Effector memory CD8-positive, alpha-beta T cell (primary cell): ENCODE measurements around the gene ADD3.
"Not testable (repeated sequence)": the region's sequence is repeated elsewhere in the genome, so short reads cannot be mapped to it uniquely, and the experiment has no call there.

ENCODE experiments used
- ATAC-seq: fragments of 150-1000 bp; cut with Tn5 transposase; replicated peaks from 2 replicates; pipeline ENCODE4 v1.10.0; 2021; ENCODE audit warnings: mild to moderate bottlenecking, moderate library complexity
- DNase-seq, 3 experiments: peaks; one replicate each; pipeline ENCODE4 v3.0.0; 2021
- H3K27ac Mint-ChIP-seq, 2 donors: one replicate each; pipeline ENCODE4 v1.8.0; 2022; ENCODE audit warnings: mild to moderate bottlenecking in 2 of 2, mixed read lengths in 2 of 2, moderate library complexity in 2 of 2
- H3K27me3 Mint-ChIP-seq, 2 donors: one replicate each; pipeline ENCODE4 v1.8.0; 2022; ENCODE audit warnings: mixed read lengths in 2 of 2
- H3K36me3 Mint-ChIP-seq: one replicate; pipeline ENCODE4 v1.8.0; 2022; ENCODE audit warnings: mild to moderate bottlenecking, moderate library complexity, mixed read lengths; ENCODE audit not compliant: insufficient read depth
- H3K4me1 Mint-ChIP-seq, 2 donors: one replicate each; pipeline ENCODE4 v1.8.0; 2022; ENCODE audit warnings: low read depth in 2 of 2, mixed read lengths in 2 of 2
- H3K4me3 Mint-ChIP-seq, 2 donors: one replicate each; pipeline ENCODE4 v1.8.0; 2022; ENCODE audit warnings: mild to moderate bottlenecking in 2 of 2, mixed read lengths in 2 of 2, moderate library complexity in 2 of 2
- H3K9me3 Mint-ChIP-seq, 2 donors: one replicate each; pipeline ENCODE4 v1.8.0; 2022; ENCODE audit warnings: mixed read lengths in 2 of 2

Gene ADD3

DNA sequence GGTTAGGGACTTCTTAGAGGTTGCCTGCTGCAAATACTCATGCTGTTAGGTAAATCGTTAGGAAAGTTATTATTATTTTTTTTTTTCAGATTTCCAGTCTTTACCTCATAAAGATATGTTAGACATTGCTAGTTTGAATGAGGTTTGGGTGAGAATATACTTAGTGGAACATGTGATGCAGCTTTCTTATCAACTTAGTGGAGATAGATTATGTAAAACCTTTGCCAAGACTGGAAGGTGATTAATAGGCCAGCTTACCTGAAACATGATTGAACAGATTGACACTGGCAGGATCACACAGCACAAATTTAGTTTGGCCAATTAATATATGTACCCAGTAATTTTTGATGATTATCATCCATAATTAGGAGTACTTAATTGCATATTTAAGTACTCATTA is 32.3 kb downstream of the ADD3 start:
- H3K27me3 Mint-ChIP-seq: no peaks in the 10 kb centered on the region
- DNase-seq: no peak
- peaks cover 34 to 77% of the 10 kb centered on the region in 2 donors for H3K4me1 Mint-ChIP-seq
- peaks cover 11% of the 10 kb centered on the region for H3K36me3 Mint-ChIP-seq
- H3K27ac Mint-ChIP-seq: peak overlapping the region; percentile 7 to 33
- H3K4me3 Mint-ChIP-seq: peak overlapping the region in 1 of 2 donors; percentile 9
- no peaks in the 10 kb centered on the region for H3K9me3 Mint-ChIP-seq
- no peak for ATAC-seq

DNA sequence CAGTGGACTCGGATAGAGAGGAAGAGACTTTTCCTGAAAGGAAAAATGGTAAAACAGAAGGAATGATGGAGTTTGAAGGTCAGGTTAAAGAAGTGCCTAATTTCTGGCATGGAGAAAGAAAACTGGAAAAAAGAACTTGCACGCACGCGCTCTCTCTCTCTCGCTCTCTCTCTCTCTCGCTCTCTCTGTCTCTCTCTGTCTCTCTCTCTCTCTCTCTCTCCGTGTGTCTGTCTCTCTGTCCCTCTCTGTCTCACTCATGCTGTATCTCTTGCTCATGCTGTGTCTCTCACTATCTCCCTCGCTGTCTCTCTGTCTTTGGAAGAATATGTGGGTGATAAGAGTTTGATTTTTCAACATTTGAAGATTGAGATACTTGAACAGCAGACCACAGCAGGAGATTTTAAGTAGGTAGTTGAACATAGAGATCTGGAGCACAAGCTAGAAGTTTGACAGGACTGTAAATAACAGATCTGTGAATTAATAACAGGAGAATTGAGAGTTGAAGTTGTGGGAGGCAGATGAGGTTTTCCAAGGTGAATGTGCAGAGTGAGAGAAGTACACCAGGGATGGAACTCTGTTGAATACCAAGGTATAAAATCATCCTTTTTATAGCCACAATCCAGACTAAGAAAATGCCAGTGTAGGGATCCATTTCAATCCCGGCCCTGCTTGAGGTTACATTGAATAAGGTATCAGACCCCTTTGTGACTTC is 33.1 kb downstream of the ADD3 start:
- Mint-ChIP-seq H3K36me3 (peaks cover 7% of the 10 kb centered on the region), H3K27me3 (no peaks in the 10 kb centered on the region), H3K27ac (peak overlapping the region; percentile 1 to 7), H3K4me3 (no peak overlapping the region), H3K4me1 (peaks cover 29 to 73% of the 10 kb centered on the region in 2 donors), H3K9me3 (no peaks in the 10 kb centered on the region)
- ATAC-seq: no peak
- DNase-seq: no peak

DNA sequence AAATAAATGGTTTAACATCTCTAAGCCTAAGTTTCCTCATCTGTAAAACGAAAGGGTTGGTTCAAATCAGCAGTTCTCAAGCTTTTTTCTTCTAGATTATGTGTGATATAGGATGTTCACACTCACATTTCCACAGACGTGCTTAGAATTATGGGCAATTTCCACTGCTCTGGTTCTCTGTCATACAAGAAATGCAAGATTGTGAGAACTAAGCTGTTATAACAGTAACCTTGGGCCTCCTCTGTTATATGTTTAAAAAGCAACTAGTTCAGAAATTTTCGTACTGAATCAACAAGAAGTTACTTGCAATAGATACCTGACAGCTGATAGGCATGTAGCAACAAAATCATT is 33.7 kb downstream of the ADD3 start:
- no peaks in the 10 kb centered on the region for H3K9me3 Mint-ChIP-seq
- no peak for DNase-seq
- H3K4me3 Mint-ChIP-seq: no peak overlapping the region
- H3K4me1 Mint-ChIP-seq: peaks cover 29 to 71% of the 10 kb centered on the region in 2 donors
- H3K27ac Mint-ChIP-seq: peak overlapping the region in 1 of 2 donors; percentile 7
- H3K36me3 Mint-ChIP-seq: peaks cover 5% of the 10 kb centered on the region
- peak; percentile 24 for ATAC-seq
- no peaks in the 10 kb centered on the region for H3K27me3 Mint-ChIP-seq

DNA sequence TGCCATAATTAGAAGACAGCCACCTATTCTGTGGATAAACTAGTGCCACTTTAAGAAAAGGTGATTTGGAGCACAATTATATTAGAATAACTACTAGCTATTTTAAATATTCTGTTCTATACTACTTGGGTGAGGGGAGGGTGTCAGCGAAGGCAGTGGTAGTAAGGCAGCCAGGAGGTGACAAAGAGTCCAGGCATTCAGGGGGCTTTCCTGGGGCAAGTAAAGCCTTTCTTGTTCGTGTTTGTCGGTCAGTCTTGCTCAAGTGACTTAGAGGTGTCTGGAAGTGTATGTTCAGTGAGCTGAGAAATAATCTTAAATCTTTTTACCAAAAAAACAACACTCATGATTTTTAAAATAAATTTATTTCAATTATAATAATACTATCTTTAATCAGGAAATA is 34.4 kb downstream of the ADD3 start:
- DNase-seq (no peak), ATAC-seq (no peak)
- H3K4me3 Mint-ChIP-seq: no peak overlapping the region
- H3K4me1 Mint-ChIP-seq: peaks cover 29 to 66% of the 10 kb centered on the region in 2 donors
- H3K27ac Mint-ChIP-seq: peak overlapping the region; percentile 7 to 67
- no peaks in the 10 kb centered on the region for H3K27me3 Mint-ChIP-seq
- H3K9me3 Mint-ChIP-seq: no peaks in the 10 kb centered on the region
- peaks cover 4% of the 10 kb centered on the region for H3K36me3 Mint-ChIP-seq

DNA sequence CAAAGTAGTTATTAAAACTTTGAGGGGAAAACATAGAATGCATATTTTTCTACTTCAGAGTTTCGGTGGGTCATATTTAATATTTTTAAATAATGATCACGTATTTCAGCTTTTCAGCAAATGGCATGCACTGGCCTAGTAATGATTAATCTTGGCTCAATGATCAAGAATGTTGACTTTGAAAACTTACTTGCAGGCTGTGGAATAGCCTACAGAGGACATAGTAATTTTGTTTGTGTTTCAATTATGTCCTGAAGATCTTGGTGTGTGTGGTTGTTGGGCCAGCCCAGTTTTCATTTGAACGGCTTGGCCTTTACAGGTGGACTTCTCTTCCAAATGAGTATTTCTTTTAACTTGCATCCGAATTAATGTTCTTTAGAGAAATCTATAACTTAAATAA is 35.1 kb downstream of the ADD3 start:
- peak overlapping the region in 1 of 2 donors; percentile 41 for H3K27ac Mint-ChIP-seq
- peaks cover 29 to 66% of the 10 kb centered on the region in 2 donors for H3K4me1 Mint-ChIP-seq
- DNase-seq: no peak

DNA sequence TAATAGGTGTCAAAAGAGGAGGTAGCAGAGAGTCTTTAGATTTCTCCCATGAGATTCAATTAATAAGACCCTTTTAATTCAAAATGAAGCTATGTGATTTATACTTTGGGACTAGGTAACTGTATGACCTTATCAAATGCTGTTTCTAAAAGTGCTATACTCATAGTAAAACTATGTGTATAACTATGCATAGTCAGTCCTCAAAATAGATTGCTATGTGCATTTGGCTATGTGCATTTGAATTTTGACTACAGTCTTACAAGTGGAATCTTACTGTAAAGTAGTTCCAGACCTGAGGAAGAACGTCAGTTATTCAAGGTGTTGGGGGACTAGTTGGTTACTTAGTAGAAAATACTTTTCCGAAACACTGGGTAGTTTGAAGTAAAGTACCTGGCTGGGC is 36.9 kb downstream of the ADD3 start:
- Mint-ChIP-seq H3K4me1 (peaks cover 31 to 52% of the 10 kb centered on the region in 2 donors), H3K9me3 (peaks cover 0 to 2% of the 10 kb centered on the region in 2 donors), H3K36me3 (peaks cover 12% of the 10 kb centered on the region), H3K27ac (peak overlapping the region in 1 of 2 donors; percentile 32), H3K4me3 (no peak overlapping the region), H3K27me3 (no peaks in the 10 kb centered on the region)
- DNase-seq: no peak
- no peak for ATAC-seq

More for the DNA sequence above, 35.1 kb downstream of the ADD3 start:
- H3K9me3 Mint-ChIP-seq: no peaks in the 10 kb centered on the region
- H3K27me3 Mint-ChIP-seq: no peaks in the 10 kb centered on the region
- no peak overlapping the region for H3K4me3 Mint-ChIP-seq
- peaks cover 4% of the 10 kb centered on the region for H3K36me3 Mint-ChIP-seq
- ATAC-seq: no peak

DNA sequence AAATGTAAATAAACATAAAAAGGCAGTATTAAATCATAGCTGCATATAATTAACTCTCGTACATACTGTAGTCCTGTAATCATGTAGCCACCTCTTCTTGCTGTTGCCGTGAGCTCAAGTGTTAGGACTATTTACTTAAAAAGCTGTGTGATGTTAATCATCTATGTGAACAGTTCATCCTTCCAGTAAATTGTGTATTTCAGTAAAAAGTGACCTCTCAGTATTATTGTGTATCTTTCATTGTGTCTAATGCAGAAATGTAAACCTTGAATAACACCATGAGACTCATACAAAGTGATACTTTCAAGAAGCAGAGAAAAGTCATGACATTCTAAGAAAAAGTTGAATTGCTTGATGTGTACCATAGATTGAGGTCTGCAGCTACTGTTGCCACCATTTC is 38.0 kb downstream of the ADD3 start:
- no peaks in the 10 kb centered on the region for H3K27me3 Mint-ChIP-seq
- H3K4me3 Mint-ChIP-seq: no peak overlapping the region
- DNase-seq (no peak), ATAC-seq (no peak)
- H3K9me3 Mint-ChIP-seq: peaks cover 0 to 2% of the 10 kb centered on the region in 2 donors
- H3K27ac Mint-ChIP-seq: no peak overlapping the region
- H3K4me1 Mint-ChIP-seq: peaks cover 32 to 51% of the 10 kb centered on the region in 2 donors
- peaks cover 15% of the 10 kb centered on the region for H3K36me3 Mint-ChIP-seq

DNA sequence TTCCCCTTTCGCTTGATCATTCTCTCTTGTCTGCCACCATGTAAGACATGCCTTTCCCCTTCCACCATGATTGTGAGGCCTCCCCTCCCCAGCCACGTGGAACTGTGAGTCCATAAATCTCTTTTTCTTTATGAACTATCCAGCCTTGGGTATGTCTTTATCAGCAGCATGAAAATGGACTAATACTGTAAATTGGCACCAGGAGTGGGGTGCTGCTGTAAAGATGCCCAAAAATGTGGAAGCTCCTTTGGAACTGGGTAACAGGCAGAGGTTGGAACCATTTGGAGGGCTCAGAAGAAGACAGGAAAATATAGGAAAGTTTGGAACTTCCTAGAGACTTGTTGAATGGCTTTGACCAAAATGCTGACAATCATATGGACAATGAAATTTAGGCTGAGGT is 40.4 kb downstream of the ADD3 start:
- not testable (repeated sequence) for DNase-seq, ATAC-seq, H3K4me3 Mint-ChIP-seq, H3K27me3 Mint-ChIP-seq, H3K9me3 Mint-ChIP-seq
- peaks cover 13% of the 10 kb centered on the region for H3K36me3 Mint-ChIP-seq
- peaks cover 44 to 50% of the 10 kb centered on the region in 2 donors for H3K4me1 Mint-ChIP-seq
- peak overlapping the region in 1 of 2 donors; percentile 13 for H3K27ac Mint-ChIP-seq

DNA sequence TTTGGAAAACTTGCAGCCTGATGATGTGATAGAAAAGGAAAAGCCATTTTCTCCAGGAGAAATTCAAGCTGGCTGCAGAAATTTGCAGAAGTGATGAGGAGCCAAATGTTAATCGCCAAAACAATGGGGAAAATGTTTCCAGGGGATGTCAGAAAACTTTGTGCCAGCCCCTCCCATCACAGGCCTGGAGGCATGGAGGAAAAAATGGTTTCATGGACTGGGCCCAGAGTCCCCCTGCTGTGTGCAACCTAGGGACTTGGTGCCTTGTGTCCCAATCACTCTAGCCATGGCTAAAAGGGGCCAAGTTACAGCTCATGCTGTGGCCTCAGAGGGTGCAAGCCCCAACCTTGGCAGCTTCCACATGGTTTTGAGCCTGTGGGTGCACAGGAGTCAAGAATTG is 41.0 kb downstream of the ADD3 start:
- H3K4me3 Mint-ChIP-seq: no peak overlapping the region
- no peak for DNase-seq
- peaks cover 0 to 2% of the 10 kb centered on the region in 2 donors for H3K9me3 Mint-ChIP-seq
- peaks cover 40 to 47% of the 10 kb centered on the region in 2 donors for H3K4me1 Mint-ChIP-seq
- peaks cover 11% of the 10 kb centered on the region for H3K36me3 Mint-ChIP-seq
- no peak overlapping the region for H3K27ac Mint-ChIP-seq
- no peak for ATAC-seq
- H3K27me3 Mint-ChIP-seq: no peaks in the 10 kb centered on the region

DNA sequence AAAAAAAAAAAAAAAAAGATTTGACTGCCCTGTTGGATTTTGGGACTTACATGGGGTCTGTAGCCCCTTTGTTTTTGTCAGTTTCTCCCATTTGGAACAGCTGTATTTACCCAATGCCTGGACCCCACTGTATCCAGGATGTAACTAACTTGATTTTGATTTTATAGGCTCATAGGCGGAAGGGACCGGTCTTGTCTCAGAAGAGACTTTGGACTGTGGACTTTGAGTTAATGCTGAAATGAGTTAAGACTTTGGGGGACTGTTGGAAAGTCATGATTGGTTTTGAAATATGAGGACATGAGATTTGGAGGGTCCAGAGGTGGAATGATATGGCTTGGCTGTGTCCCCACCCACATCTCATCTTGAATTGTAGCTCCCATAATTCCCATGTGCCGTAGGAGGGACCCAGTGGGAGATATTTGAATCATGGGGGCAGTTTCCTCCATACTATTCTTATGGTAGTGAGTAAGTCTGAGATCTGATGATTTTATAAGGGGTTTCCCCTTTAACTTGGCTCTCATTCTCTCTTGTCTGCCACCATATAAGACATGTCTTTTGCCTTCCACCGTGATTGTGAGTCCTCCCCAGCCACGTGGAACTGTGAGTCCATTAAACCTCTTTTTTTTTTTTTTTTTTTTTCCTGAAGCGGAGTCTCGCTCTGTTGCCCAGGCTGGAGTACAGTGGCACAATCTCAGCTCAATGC is 42.3 kb downstream of the ADD3 start:
- H3K9me3 Mint-ChIP-seq, H3K4me3 Mint-ChIP-seq, DNase-seq, H3K27me3 Mint-ChIP-seq, ATAC-seq: not testable (repeated sequence)
- peaks cover 11% of the 10 kb centered on the region for H3K36me3 Mint-ChIP-seq
- H3K4me1 Mint-ChIP-seq: peaks cover 37 to 38% of the 10 kb centered on the region in 2 donors
- peak overlapping the region; percentile 17 to 69 for H3K27ac Mint-ChIP-seq

DNA sequence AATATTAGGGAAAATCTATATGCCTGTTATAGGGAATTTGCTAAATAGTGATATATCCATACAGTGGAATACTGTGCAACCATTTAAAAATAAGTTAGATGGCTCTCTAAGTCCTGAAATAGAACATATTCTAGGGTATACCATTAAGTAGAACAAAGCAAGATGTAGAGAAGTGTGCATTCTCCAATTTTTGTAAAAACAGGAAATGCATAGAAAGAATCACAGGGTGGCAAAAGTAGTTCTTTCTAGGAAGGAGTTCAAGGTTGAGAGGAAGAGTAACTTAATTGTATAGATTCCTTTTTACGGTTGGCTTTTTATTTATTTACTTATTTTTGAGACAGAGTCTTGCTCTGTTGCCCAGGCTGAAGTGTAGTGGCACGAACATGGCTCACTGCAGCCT is 43.7 kb downstream of the ADD3 start:
- H3K4me3 Mint-ChIP-seq: no peak overlapping the region
- peak overlapping the region; percentile 10 to 44 for H3K27ac Mint-ChIP-seq
- peaks cover 0 to 2% of the 10 kb centered on the region in 2 donors for H3K9me3 Mint-ChIP-seq
- H3K27me3 Mint-ChIP-seq: no peaks in the 10 kb centered on the region
- H3K36me3 Mint-ChIP-seq: peaks cover 11% of the 10 kb centered on the region
- ATAC-seq: no peak
- peaks cover 41 to 43% of the 10 kb centered on the region in 2 donors for H3K4me1 Mint-ChIP-seq
- no peak for DNase-seq

DNA sequence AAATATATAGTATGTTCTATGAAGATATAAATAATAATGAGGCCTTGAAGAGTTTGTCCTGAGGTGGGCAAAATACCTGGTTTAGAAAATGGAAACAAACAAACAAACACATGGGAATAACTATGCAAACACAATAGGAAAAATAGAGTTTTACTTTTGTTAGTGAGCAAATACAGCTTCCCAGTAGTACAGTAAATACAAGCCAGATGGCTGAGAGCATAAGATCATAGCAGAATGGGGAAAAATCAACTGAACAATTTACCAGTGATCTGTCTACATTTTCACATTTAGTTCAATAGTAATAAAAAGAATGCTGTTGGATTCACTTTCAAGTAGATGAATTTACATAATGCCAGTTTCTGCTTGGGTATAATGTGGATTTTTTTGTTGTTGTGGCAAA is 45.1 kb downstream of the ADD3 start:
- no peak for ATAC-seq
- H3K27me3 Mint-ChIP-seq: no peaks in the 10 kb centered on the region
- no peak for DNase-seq
- peaks cover 0 to 2% of the 10 kb centered on the region in 2 donors for H3K9me3 Mint-ChIP-seq
- peak overlapping the region in 1 of 2 donors; percentile 44 for H3K27ac Mint-ChIP-seq
- peaks cover 48 to 50% of the 10 kb centered on the region in 2 donors for H3K4me1 Mint-ChIP-seq
- H3K36me3 Mint-ChIP-seq: peaks cover 11% of the 10 kb centered on the region
- H3K4me3 Mint-ChIP-seq: no peak overlapping the region

DNA sequence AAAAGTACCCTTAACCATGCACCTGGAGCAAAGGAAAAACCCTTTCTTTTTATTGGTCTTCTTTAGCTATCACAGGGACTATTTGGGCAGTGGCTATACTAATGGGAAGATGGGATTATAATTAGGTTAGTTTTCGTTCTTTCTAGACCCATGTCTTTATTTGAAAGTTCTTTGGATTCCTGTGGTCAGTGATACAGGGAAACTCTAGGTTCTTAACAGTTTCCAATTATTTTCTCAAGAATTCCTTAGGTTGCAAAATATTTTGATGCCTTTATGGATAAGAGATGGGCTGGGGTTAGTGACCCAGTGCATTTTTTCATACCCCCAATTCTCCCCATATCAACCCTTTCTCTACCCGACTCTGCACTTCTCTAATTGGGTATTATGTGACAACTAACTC is 49.0 kb downstream of the ADD3 start:
- H3K36me3 Mint-ChIP-seq: peaks cover 2% of the 10 kb centered on the region

DNA sequence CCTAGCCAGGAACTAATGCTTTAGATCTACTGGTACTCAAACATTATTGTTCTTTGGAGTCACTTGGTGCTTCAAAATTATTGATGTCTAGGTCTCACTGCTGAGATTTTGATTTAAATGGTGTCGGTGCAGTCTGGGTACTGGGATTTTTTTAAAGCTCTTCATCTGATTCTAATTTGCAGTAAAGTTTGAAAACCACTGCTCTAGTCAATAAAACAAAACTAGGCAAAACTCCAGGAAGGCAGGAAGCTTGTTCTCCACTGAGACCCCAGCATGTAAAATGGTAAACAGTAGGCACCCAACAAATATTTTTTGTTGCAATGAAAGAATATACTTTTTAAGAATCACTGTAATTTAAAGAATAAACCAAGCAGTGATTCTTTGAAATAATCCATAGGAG is 49.7 kb downstream of the ADD3 start:
- Mint-ChIP-seq H3K27me3 (no peaks in the 10 kb centered on the region), H3K27ac (peak overlapping the region; percentile 69 to 73), H3K36me3 (peaks cover 4% of the 10 kb centered on the region), H3K9me3 (no peaks in the 10 kb centered on the region), H3K4me1 (peaks cover 48 to 68% of the 10 kb centered on the region in 2 donors), H3K4me3 (peak overlapping the region; percentile 15 to 79)
- ATAC-seq (no peak), DNase-seq (no peak)

More for the DNA sequence above, 49.0 kb downstream of the ADD3 start:
- H3K4me1 Mint-ChIP-seq: peaks cover 51 to 66% of the 10 kb centered on the region in 2 donors
- DNase-seq (no peak), ATAC-seq (no peak)
- H3K4me3 Mint-ChIP-seq: peak overlapping the region in 1 of 2 donors; percentile 79
- H3K27ac Mint-ChIP-seq: peak overlapping the region in 1 of 2 donors; percentile 73
- no peaks in the 10 kb centered on the region for H3K9me3 Mint-ChIP-seq
- no peaks in the 10 kb centered on the region for H3K27me3 Mint-ChIP-seq
